ENCODE data around the gene TAF1B. TPM values are rescaled to one million over a fixed set of nuclear protein-coding genes. Genes with fewer than 3 reads are reported as not detected.

TAF1B gene
- polyA plus RNA-seq, 6 donors from 2014 or later = 3.4 to 16.5 (median 7.7) TPM

- ATAC-seq (ENCODE audit: low read depth in 2 of 2) = no peak
- Mint-ChIP-seq H3K36me3 (no peaks in the 10 kb centered on the region), H3K4me3 (peak overlapping the region in 5 of 8 donors; percentile 9 to 86 (median 64)), H3K4me1 (peaks cover 11 to 17% (median 16%) of the 10 kb centered on the region in 3 donors), H3K27ac (peak overlapping the region in 1 of 6 donors; percentile 13), H3K27me3 (peaks cover 36 to 58% (median 54%) of the 10 kb centered on the region in 3 donors), H3K9me3 (no peaks in the 10 kb centered on the region)
- no peak for DNase-seq
Observed at GRCh38 chr2:9948721-9949120, 105.4 kb downstream of the TAF1B start.

- peak overlapping the region in 2 of 6 donors; percentile 65 to 81 for H3K27ac Mint-ChIP-seq
- H3K9me3 Mint-ChIP-seq = no peaks in the 10 kb centered on the region
- DNase-seq (no peak), ATAC-seq (ENCODE audit: low read depth in 2 of 2) (no peak)
- no peaks in the 10 kb centered on the region for H3K36me3 Mint-ChIP-seq
- H3K4me3 Mint-ChIP-seq = peak overlapping the region in 7 of 8 donors; percentile 68 to 93 (median 88)
- peaks cover 40 to 60% (median 59%) of the 10 kb centered on the region in 3 donors for H3K27me3 Mint-ChIP-seq
- H3K4me1 Mint-ChIP-seq = peaks cover 11 to 17% (median 16%) of the 10 kb centered on the region in 3 donors
Observed at GRCh38 chr2:9949239-9949991, 106.1 kb downstream of the TAF1B start.

- H3K27ac Mint-ChIP-seq = peak overlapping the region in 4 of 6 donors; percentile 65 to 87 (median 80)
- H3K36me3 Mint-ChIP-seq = no peaks in the 10 kb centered on the region
- H3K9me3 Mint-ChIP-seq = no peaks in the 10 kb centered on the region
- ATAC-seq (ENCODE audit: low read depth in 2 of 2) = no peak
- peak overlapping the region; percentile 68 to 93 (median 88) for H3K4me3 Mint-ChIP-seq
- peaks cover 41 to 60% (median 58%) of the 10 kb centered on the region in 3 donors for H3K27me3 Mint-ChIP-seq
- H3K4me1 Mint-ChIP-seq = peaks cover 11 to 17% (median 16%) of the 10 kb centered on the region in 3 donors
- no peak for DNase-seq
Observed at GRCh38 chr2:9949992-9950520, 106.8 kb downstream of the TAF1B start.

GRCh38 chr2:9950521-9951271 is 107.4 kb downstream of the TAF1B start:
- H3K27ac Mint-ChIP-seq = peak overlapping the region in 5 of 6 donors; percentile 67 to 92 (median 83)
- peaks cover 45 to 60% (median 56%) of the 10 kb centered on the region in 3 donors for H3K27me3 Mint-ChIP-seq
- no peaks in the 10 kb centered on the region for H3K9me3 Mint-ChIP-seq
- H3K4me3 Mint-ChIP-seq = peak overlapping the region; percentile 71 to 93 (median 88)
- H3K4me1 Mint-ChIP-seq = peaks cover 11 to 17% (median 16%) of the 10 kb centered on the region in 3 donors
- H3K36me3 Mint-ChIP-seq = no peaks in the 10 kb centered on the region
- peak; percentile 58 to 60 for ATAC-seq (ENCODE audit: low read depth in 2 of 2)
- peak; percentile 59 for DNase-seq

- Mint-ChIP-seq H3K36me3 (no peaks in the 10 kb centered on the region), H3K27ac (peak overlapping the region in 2 of 6 donors; percentile 87), H3K4me3 (peak overlapping the region in 7 of 8 donors; percentile 73 to 93 (median 89)), H3K4me1 (peaks cover 11 to 17% (median 16%) of the 10 kb centered on the region in 3 donors), H3K27me3 (peaks cover 47 to 58% (median 55%) of the 10 kb centered on the region in 3 donors), H3K9me3 (no peaks in the 10 kb centered on the region)
- DNase-seq (no peak), ATAC-seq (ENCODE audit: low read depth in 2 of 2) (no peak)
Observed at GRCh38 chr2:9951272-9951521, 107.9 kb downstream of the TAF1B start.

- Mint-ChIP-seq H3K4me1 (peaks cover 11 to 17% (median 16%) of the 10 kb centered on the region in 3 donors), H3K4me3 (peak within 1 kb of the TSS; percentile 71 to 93 (median 90)), H3K27ac (peak within 1 kb of the TSS in 5 of 6 donors; percentile 71 to 92 (median 83))
Observed at GRCh38 chr2:9951522-9952285, 108.4 kb downstream of the TAF1B start, which contains the start of gene GRHL1. Gene GRHL1 (plus strand): TSS chr2:9951693. CDS start chr2:9951834, 141 bp downstream.

GRCh38 chr2:9952286-9952737 is 109.0 kb downstream of the TAF1B start:
- peaks cover 11 to 17% (median 16%) of the 10 kb centered on the region in 3 donors for H3K4me1 Mint-ChIP-seq
- no peaks in the 10 kb centered on the region for H3K36me3 Mint-ChIP-seq
- ATAC-seq (ENCODE audit: low read depth in 2 of 2) = no peak
- H3K9me3 Mint-ChIP-seq = no peaks in the 10 kb centered on the region
- peaks cover 44 to 51% (median 50%) of the 10 kb centered on the region in 3 donors for H3K27me3 Mint-ChIP-seq
- H3K27ac Mint-ChIP-seq = peak overlapping the region in 2 of 6 donors; percentile 7 to 71
- H3K4me3 Mint-ChIP-seq = peak overlapping the region; percentile 64 to 93 (median 86)
- no peak for DNase-seq

More at GRCh38 chr2:9951522-9952285, 108.4 kb downstream of the TAF1B start, which contains the start of gene GRHL1:
- H3K9me3 Mint-ChIP-seq = no peaks in the 10 kb centered on the region
- peaks cover 47 to 55% (median 51%) of the 10 kb centered on the region in 3 donors for H3K27me3 Mint-ChIP-seq
- H3K36me3 Mint-ChIP-seq = no peaks in the 10 kb centered on the region
- peak; percentile 88 for DNase-seq
- peak; percentile 92 to 93 for ATAC-seq (ENCODE audit: low read depth in 2 of 2)

- no peaks in the 10 kb centered on the region for H3K9me3 Mint-ChIP-seq
- peaks cover 11 to 17% (median 16%) of the 10 kb centered on the region in 3 donors for H3K4me1 Mint-ChIP-seq
- ATAC-seq (ENCODE audit: low read depth in 2 of 2) = no peak
- H3K27me3 Mint-ChIP-seq = peaks cover 48 to 51% (median 51%) of the 10 kb centered on the region in 3 donors
- H3K27ac Mint-ChIP-seq = peak overlapping the region in 1 of 6 donors; percentile 67
- DNase-seq = no peak
- H3K36me3 Mint-ChIP-seq = peaks cover 0 to 3% of the 10 kb centered on the region in 2 donors
- H3K4me3 Mint-ChIP-seq = peak overlapping the region; percentile 64 to 93 (median 86)
Observed at GRCh38 chr2:9952856-9953503, 109.7 kb downstream of the TAF1B start.

GRCh38 chr2:9954136-9954535 is 110.9 kb downstream of the TAF1B start:
- Mint-ChIP-seq H3K27me3 (peaks cover 43 to 45% (median 44%) of the 10 kb centered on the region in 3 donors), H3K4me3 (peak overlapping the region in 1 of 8 donors; percentile 62), H3K4me1 (peaks cover 11 to 17% (median 16%) of the 10 kb centered on the region in 3 donors), H3K9me3 (no peaks in the 10 kb centered on the region), H3K36me3 (peaks cover 0 to 3% of the 10 kb centered on the region in 2 donors), H3K27ac (peak overlapping the region in 1 of 6 donors; percentile 5)
- ATAC-seq (ENCODE audit: low read depth in 2 of 2) = no peak
- no peak for DNase-seq

GRCh38 chr2:9958057-9958456 is 114.8 kb downstream of the TAF1B start:
- peaks cover 26 to 41% (median 33%) of the 10 kb centered on the region in 3 donors for H3K27me3 Mint-ChIP-seq
- DNase-seq (no peak), ATAC-seq (ENCODE audit: low read depth in 2 of 2) (no peak)
- no peak overlapping the region for H3K4me3 Mint-ChIP-seq
- H3K36me3 Mint-ChIP-seq = peaks cover 0 to 3% of the 10 kb centered on the region in 2 donors
- no peaks in the 10 kb centered on the region for H3K9me3 Mint-ChIP-seq
- peaks cover 0 to under 1% (median 0%) of the 10 kb centered on the region in 3 donors for H3K4me1 Mint-ChIP-seq
- H3K27ac Mint-ChIP-seq = no peak overlapping the region

GRCh38 chr2:9959262-9959661 is 116.0 kb downstream of the TAF1B start:
- Mint-ChIP-seq H3K27me3 (peaks cover 23 to 37% (median 29%) of the 10 kb centered on the region in 3 donors), H3K4me1 (no peaks in the 10 kb centered on the region), H3K4me3 (no peak overlapping the region), H3K9me3 (no peaks in the 10 kb centered on the region), H3K27ac (no peak overlapping the region), H3K36me3 (peaks cover 0 to 3% of the 10 kb centered on the region in 2 donors)
- ATAC-seq (ENCODE audit: low read depth in 2 of 2) (no peak), DNase-seq (no peak)

GRCh38 chr2:9961013-9961412 is 117.7 kb downstream of the TAF1B start:
- Mint-ChIP-seq H3K27me3 (peaks cover 9 to 23% (median 15%) of the 10 kb centered on the region in 3 donors), H3K27ac (no peak overlapping the region), H3K36me3 (peaks cover 0 to 3% of the 10 kb centered on the region in 2 donors), H3K9me3 (no peaks in the 10 kb centered on the region), H3K4me3 (no peak overlapping the region), H3K4me1 (peaks cover 0 to 7% (median 3%) of the 10 kb centered on the region in 3 donors)
- no peak for DNase-seq
- no peak for ATAC-seq (ENCODE audit: low read depth in 2 of 2)

All from naive B cell (primary cell).